ENCODE results near the gene LILRA6.
A peak's percentile ranks its signal among the peaks of the same experiment; 100 is the strongest.

GRCh38 chr19:54266133-54266532 lies 23.5 kb upstream of the LILRA6 start:
- TF ChIP-seq, protein P1, sequence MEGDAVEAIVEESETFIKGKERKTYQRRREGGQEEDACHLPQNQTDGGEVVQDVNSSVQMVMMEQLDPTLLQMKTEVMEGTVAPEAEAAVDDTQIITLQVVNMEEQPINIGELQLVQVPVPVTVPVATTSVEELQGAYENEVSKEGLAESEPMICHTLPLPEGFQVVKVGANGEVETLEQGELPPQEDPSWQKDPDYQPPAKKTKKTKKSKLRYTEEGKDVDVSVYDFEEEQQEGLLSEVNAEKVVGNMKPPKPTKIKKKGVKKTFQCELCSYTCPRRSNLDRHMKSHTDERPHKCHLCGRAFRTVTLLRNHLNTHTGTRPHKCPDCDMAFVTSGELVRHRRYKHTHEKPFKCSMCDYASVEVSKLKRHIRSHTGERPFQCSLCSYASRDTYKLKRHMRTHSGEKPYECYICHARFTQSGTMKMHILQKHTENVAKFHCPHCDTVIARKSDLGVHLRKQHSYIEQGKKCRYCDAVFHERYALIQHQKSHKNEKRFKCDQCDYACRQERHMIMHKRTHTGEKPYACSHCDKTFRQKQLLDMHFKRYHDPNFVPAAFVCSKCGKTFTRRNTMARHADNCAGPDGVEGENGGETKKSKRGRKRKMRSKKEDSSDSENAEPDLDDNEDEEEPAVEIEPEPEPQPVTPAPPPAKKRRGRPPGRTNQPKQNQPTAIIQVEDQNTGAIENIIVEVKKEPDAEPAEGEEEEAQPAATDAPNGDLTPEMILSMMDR (conservative IDR thresholded peaks at IDR 0.05; ENCODE audit: low read length): peak; percentile 89
- TF ChIP-seq EZH2phosphoT487 (IDR thresholded peaks at IDR 0.05; ENCODE audit: borderline replicate concordance): no peak
